Mesenchymal stem cell (in vitro differentiated cells and primary cell): ENCODE measurements around the gene CA10.

Experiments
- DNase-seq: peaks from one replicate; pipeline ENCODE4 v3.0.0-alpha.2; 2013
- H2AFZ ChIP-seq: one replicate; pipeline ENCODE4 v1.6.1; 2013; ENCODE audit warnings: low read depth, mild to moderate bottlenecking, control low read depth, inconsistent platforms, low read length, moderate library complexity
- H2AK5ac ChIP-seq: 2 replicates; pipeline ENCODE4 v1.6.1; 2013; ENCODE audit warnings: low read length, moderate library complexity, mild to moderate bottlenecking, inconsistent platforms; ENCODE audit not compliant: severe bottlenecking
- H2BK120ac ChIP-seq: one replicate; pipeline ENCODE4 v1.6.1; 2013; ENCODE audit warnings: low read depth, mild to moderate bottlenecking, inconsistent platforms, low read length, moderate library complexity
- H2BK12ac ChIP-seq, 2 experiments: one replicate each; pipeline ENCODE4 v1.6.1; 2013; ENCODE audit warnings: inconsistent platforms in 2 of 2, low read length in 2 of 2, mild to moderate bottlenecking in 2 of 2, moderate library complexity in 2 of 2, control low read depth in 1 of 2
- H2BK15ac ChIP-seq: one replicate; pipeline ENCODE4 v1.6.1; 2013; ENCODE audit warnings: mild to moderate bottlenecking, low read depth, inconsistent platforms; ENCODE audit not compliant: poor library complexity, severe bottlenecking
- H2BK5ac ChIP-seq: 2 replicates; pipeline ENCODE4 v1.6.1; 2013; ENCODE audit warnings: low read depth, mild to moderate bottlenecking, low read length, control low read depth, inconsistent platforms; ENCODE audit not compliant: poor library complexity, severe bottlenecking
- H3K14ac ChIP-seq, 2 experiments: one replicate each; pipeline ENCODE4 v1.6.1; 2013; ENCODE audit warnings: inconsistent platforms in 2 of 2, low read length in 2 of 2, control low read depth in 1 of 2, mild to moderate bottlenecking in 1 of 2, moderate library complexity in 1 of 2
- H3K18ac ChIP-seq, 2 experiments: one replicate each; pipeline ENCODE4 v1.6.1; 2013; ENCODE audit warnings: inconsistent platforms in 2 of 2, low read length in 2 of 2, control low read depth in 1 of 2, low read depth in 1 of 2, mild to moderate bottlenecking in 1 of 2
- H3K23ac ChIP-seq, 2 experiments: one replicate each; pipeline ENCODE4 v1.6.1; 2013; ENCODE audit warnings: inconsistent platforms in 2 of 2, low read length in 2 of 2, mild to moderate bottlenecking in 2 of 2, moderate library complexity in 2 of 2, control low read depth in 1 of 2
- H3K27ac ChIP-seq: 2 replicates; pipeline ENCODE4 v1.5.1; 2013; ENCODE audit warnings: mild to moderate bottlenecking, moderate library complexity, low read length, control low read depth, inconsistent platforms; ENCODE audit not compliant: poor library complexity, severe bottlenecking
- H3K27me3 ChIP-seq, 2 experiments: 2 replicates each; pipeline versions ENCODE4 v1.6.1 to v1.7.0; 2013; ENCODE audit warnings: low read length in 2 of 2, mild to moderate bottlenecking in 2 of 2, moderate library complexity in 2 of 2, control low read depth in 1 of 2, inconsistent platforms in 1 of 2; ENCODE audit not compliant: control insufficient read depth in 1 of 2, insufficient read depth in 1 of 2
- H3K36me3 ChIP-seq, 2 experiments: 2 replicates each; pipeline versions ENCODE4 v1.6.1 to v1.7.0; 2013; ENCODE audit warnings: low read length in 2 of 2, control low read depth in 1 of 2, inconsistent platforms in 1 of 2, low read depth in 1 of 2, mild to moderate bottlenecking in 1 of 2; ENCODE audit not compliant: insufficient read depth in 2 of 2, control insufficient read depth in 1 of 2
- H3K4ac ChIP-seq, 2 experiments: one replicate each; pipeline ENCODE4 v1.6.1; 2013; ENCODE audit warnings: inconsistent platforms in 2 of 2, low read length in 2 of 2, mild to moderate bottlenecking in 2 of 2, moderate library complexity in 2 of 2, control low read depth in 1 of 2, low read depth in 1 of 2
- H3K4me1 ChIP-seq: 2 replicates; pipeline ENCODE4 v1.6.1; 2013; ENCODE audit warnings: low read depth, low read length, control low read depth; ENCODE audit not compliant: control insufficient read depth, insufficient read depth
- H3K4me2 ChIP-seq: 2 replicates; pipeline ENCODE4 v1.6.1; 2013; ENCODE audit warnings: low read length, mild to moderate bottlenecking, inconsistent platforms; ENCODE audit not compliant: poor library complexity, severe bottlenecking
- H3K4me3 ChIP-seq, 2 experiments: 2 replicates each; pipeline versions ENCODE4 v1.5.1 to v1.7.0; 2013; ENCODE audit warnings: low read length in 2 of 2, mild to moderate bottlenecking in 2 of 2, control low read depth in 1 of 2, low read depth in 1 of 2; ENCODE audit not compliant: insufficient read depth in 1 of 2
- H3K79me1 ChIP-seq: replicated peaks from 2 replicates; pipeline ENCODE4 v1.6.1; 2013; ENCODE audit warnings: mild to moderate bottlenecking, control low read depth, low read length, inconsistent platforms; ENCODE audit not compliant: poor library complexity, severe bottlenecking
- H3K9ac ChIP-seq: 2 replicates; pipeline ENCODE4 v1.7.0; 2013; ENCODE audit warnings: mild to moderate bottlenecking, low read length, moderate library complexity
- H3K9me3 ChIP-seq: 2 replicates; pipeline ENCODE4 v1.7.0; 2013; ENCODE audit warnings: mild to moderate bottlenecking, low read length; ENCODE audit not compliant: control insufficient read depth
- H4K8ac ChIP-seq: one replicate; pipeline ENCODE4 v1.6.1; 2013; ENCODE audit warnings: inconsistent platforms, mild to moderate bottlenecking, low read length, moderate library complexity
- H4K91ac ChIP-seq: one replicate; pipeline ENCODE4 v1.6.1; 2013; ENCODE audit warnings: mild to moderate bottlenecking, low read length, inconsistent platforms
- WGBS: methylation state at CpG from one replicate; pipeline ENCODE4 v1.1.7; 2013; ENCODE audit warnings: mixed read lengths; 5-methylcytosine and 5-hydroxymethylcytosine counted together

Gene CA10

GRCh38 chr17:51770027-51770759 is 388.3 kb downstream of the CA10 start:
- H2AFZ ChIP-seq, result no peak overlapping the region
- no peak overlapping the region for H2BK5ac ChIP-seq
- no peak for DNase-seq
- no peak overlapping the region for H2BK120ac ChIP-seq
- no peaks in the 10 kb centered on the region for H3K79me1 ChIP-seq
- no peak overlapping the region for H3K9ac ChIP-seq
- H2AK5ac ChIP-seq, result no peak overlapping the region
- no peak overlapping the region for H4K8ac ChIP-seq
- WGBS, result 60% methylated on average over 5 of the region's 5 CpGs
- H3K9me3 ChIP-seq, result no peaks in the 10 kb centered on the region
- no peak overlapping the region for H3K4me2 ChIP-seq
- no peak overlapping the region for H3K14ac ChIP-seq
- no peak overlapping the region for H3K4ac ChIP-seq
- no peaks in the 10 kb centered on the region for H3K36me3 ChIP-seq
- no peak overlapping the region for H3K23ac ChIP-seq
- H3K18ac ChIP-seq, result no peak overlapping the region
- H3K4me3 ChIP-seq, result no peak overlapping the region
- H3K27ac ChIP-seq, result no peak overlapping the region
- H4K91ac ChIP-seq, result no peak overlapping the region
- no peak overlapping the region for H2BK15ac ChIP-seq
- no peak overlapping the region for H2BK12ac ChIP-seq
- no peaks in the 10 kb centered on the region for H3K4me1 ChIP-seq
- H3K27me3 ChIP-seq, result peaks cover 0 to 6% of the 10 kb centered on the region in 2 experiments

- H3K27ac ChIP-seq, result no peak overlapping the region
- no peak overlapping the region for H3K14ac ChIP-seq
- H3K79me1 ChIP-seq, result no peaks in the 10 kb centered on the region
- H2AK5ac ChIP-seq, result no peak overlapping the region
- peaks cover 0 to 6% of the 10 kb centered on the region in 2 experiments for H3K27me3 ChIP-seq
- WGBS, result 64% methylated on average over 2 of the region's 2 CpGs
- H2BK5ac ChIP-seq, result no peak overlapping the region
- no peak overlapping the region for H3K9ac ChIP-seq
- no peak overlapping the region for H3K4me2 ChIP-seq
- no peak overlapping the region for H3K4ac ChIP-seq
- no peaks in the 10 kb centered on the region for H3K4me1 ChIP-seq
- H3K18ac ChIP-seq, result no peak overlapping the region
- no peak overlapping the region for H4K8ac ChIP-seq
- no peak overlapping the region for H2BK120ac ChIP-seq
- H3K36me3 ChIP-seq, result no peaks in the 10 kb centered on the region
- no peak overlapping the region for H2BK12ac ChIP-seq
- H2AFZ ChIP-seq, result no peak overlapping the region
- no peaks in the 10 kb centered on the region for H3K9me3 ChIP-seq
- H4K91ac ChIP-seq, result no peak overlapping the region
- no peak for DNase-seq
- H2BK15ac ChIP-seq, result no peak overlapping the region
- H3K4me3 ChIP-seq, result no peak overlapping the region
- H3K23ac ChIP-seq, result no peak overlapping the region
Observed at GRCh38 chr17:51769231-51769630, 389.3 kb downstream of the CA10 start.

- H4K8ac ChIP-seq, result no peak overlapping the region
- H2BK15ac ChIP-seq, result no peak overlapping the region
- no peaks in the 10 kb centered on the region for H3K9me3 ChIP-seq
- no peak overlapping the region for H3K14ac ChIP-seq
- peaks cover 0 to 6% of the 10 kb centered on the region in 2 experiments for H3K27me3 ChIP-seq
- no peak overlapping the region for H2AK5ac ChIP-seq
- H3K4me2 ChIP-seq, result no peak overlapping the region
- H2BK5ac ChIP-seq, result no peak overlapping the region
- H3K18ac ChIP-seq, result no peak overlapping the region
- no peak overlapping the region for H4K91ac ChIP-seq
- H2AFZ ChIP-seq, result no peak overlapping the region
- H3K27ac ChIP-seq, result no peak overlapping the region
- no peaks in the 10 kb centered on the region for H3K4me1 ChIP-seq
- no peak overlapping the region for H3K9ac ChIP-seq
- H3K79me1 ChIP-seq, result no peaks in the 10 kb centered on the region
- no peak overlapping the region for H3K23ac ChIP-seq
- no peak overlapping the region for H3K4me3 ChIP-seq
- no peak overlapping the region for H3K4ac ChIP-seq
- H2BK12ac ChIP-seq, result no peak overlapping the region
- H2BK120ac ChIP-seq, result no peak overlapping the region
- WGBS, result 48% methylated on average over 2 of the region's 2 CpGs
- no peak for DNase-seq
- H3K36me3 ChIP-seq, result no peaks in the 10 kb centered on the region
Observed at GRCh38 chr17:51768706-51769105, 389.8 kb downstream of the CA10 start.

GRCh38 chr17:51767287-51767686 is 391.2 kb downstream of the CA10 start:
- H3K4me3 ChIP-seq, result no peak overlapping the region
- H2BK12ac ChIP-seq, result no peak overlapping the region
- no peaks in the 10 kb centered on the region for H3K9me3 ChIP-seq
- no peak overlapping the region for H2BK120ac ChIP-seq
- no peak overlapping the region for H3K4me2 ChIP-seq
- no peak overlapping the region for H4K8ac ChIP-seq
- no peak overlapping the region for H2AFZ ChIP-seq
- H3K27ac ChIP-seq, result no peak overlapping the region
- H3K27me3 ChIP-seq, result peaks cover 0 to 6% of the 10 kb centered on the region in 2 experiments
- no CpG with 5 or more reads among the region's 1 CpG for WGBS
- H3K9ac ChIP-seq, result no peak overlapping the region
- no peaks in the 10 kb centered on the region for H3K79me1 ChIP-seq
- H3K36me3 ChIP-seq, result no peaks in the 10 kb centered on the region
- no peak overlapping the region for H2AK5ac ChIP-seq
- H3K4me1 ChIP-seq, result no peaks in the 10 kb centered on the region
- H4K91ac ChIP-seq, result no peak overlapping the region
- no peak overlapping the region for H3K23ac ChIP-seq
- DNase-seq, result no peak
- H2BK15ac ChIP-seq, result no peak overlapping the region
- no peak overlapping the region for H3K4ac ChIP-seq
- H3K14ac ChIP-seq, result no peak overlapping the region
- no peak overlapping the region for H3K18ac ChIP-seq
- H2BK5ac ChIP-seq, result no peak overlapping the region
